Measurements from ENCODE around the gene MRPL47. TPM values are rescaled to one million over a fixed set of nuclear protein-coding genes. Genes with fewer than 3 reads are reported as not detected.

Gene MRPL47
- total RNA-seq, 2 experiments from 2014 or later: 32.5 to 37.2 TPM

DNA sequence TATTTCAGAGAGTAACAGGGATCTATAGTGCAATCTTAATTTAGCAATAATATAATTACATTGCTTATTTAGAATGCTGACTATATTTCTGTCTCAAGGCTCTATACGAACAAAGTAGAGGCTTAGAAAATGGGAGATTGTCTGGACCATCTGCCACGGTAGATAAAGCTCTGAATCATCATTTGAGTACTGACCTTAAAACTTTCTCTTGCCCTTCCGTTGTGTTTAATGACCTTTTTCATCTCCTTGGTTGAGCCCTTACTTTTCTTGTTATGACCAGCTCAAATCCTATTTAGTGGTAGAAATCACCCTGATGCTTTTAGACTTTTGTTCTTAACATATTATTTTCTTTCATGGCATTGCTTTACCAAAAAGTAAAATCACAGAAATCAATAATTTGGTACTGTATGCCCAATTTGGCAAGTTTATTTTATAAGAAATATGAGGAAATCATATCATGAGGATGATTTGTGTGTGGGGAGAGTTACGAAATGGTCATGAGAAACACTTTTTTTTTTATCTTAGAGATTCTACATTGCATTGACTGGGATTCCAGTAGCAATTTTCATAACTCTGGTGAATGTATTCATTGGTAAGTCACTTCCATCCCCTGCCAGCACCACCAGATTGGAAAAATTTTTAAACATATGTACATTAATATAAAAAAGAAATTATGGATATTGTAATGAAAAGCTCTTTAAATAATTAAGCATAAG lies 11.2 kb upstream of the MRPL47 start:
- H3K36me3 Mint-ChIP-seq (ENCODE audit: low read depth): peaks cover 34% of the 10 kb centered on the region
- ChIA-PET POLR2A (no interaction called here), CTCF (interaction anchor here (0.8 to 1.5 kb wide), 3 partner anchors 15 to 34 kb away, joined by 3 read pairs; no protein-coding TSS in a partner anchor)
- no peak for DNase-seq
- peaks cover 7% of the 10 kb centered on the region for H3K4me1 Mint-ChIP-seq
- H3K4me3 Mint-ChIP-seq: no peak overlapping the region
- no peaks in the 10 kb centered on the region for H3K27me3 Mint-ChIP-seq
- peaks cover 2% of the 10 kb centered on the region for H3K9me3 Mint-ChIP-seq
- H3K27ac Mint-ChIP-seq: no peak overlapping the region

DNA sequence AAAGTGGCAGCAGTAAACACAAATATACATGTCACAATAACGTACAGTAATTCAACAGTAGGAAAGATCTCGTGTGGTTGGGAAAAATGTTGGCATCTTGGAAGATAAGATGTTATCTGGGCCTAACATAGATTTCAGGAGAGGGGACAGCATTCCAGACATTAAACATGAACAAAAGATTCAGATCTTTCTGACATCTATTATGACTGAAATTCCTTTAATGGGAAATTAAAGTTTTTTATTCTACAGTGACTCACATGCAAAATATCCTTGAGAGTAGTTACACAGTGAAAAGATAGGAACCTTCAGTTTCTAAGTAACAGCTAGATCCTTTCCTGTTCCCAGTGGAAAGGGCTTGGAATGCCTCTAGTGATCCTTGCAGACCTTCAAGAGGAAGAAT lies 9.4 kb upstream of the MRPL47 start:
- CTCF ChIA-PET: interaction anchor here (1.3 kb wide), 1 partner anchor 9 kb away, joined by 3 read pairs; the partner anchor contains the start of genes MRPL47 and NDUFB5
- DNase-seq: no peak
- Mint-ChIP-seq H3K9me3 (peaks cover 2% of the 10 kb centered on the region), H3K4me1 (peaks cover 21% of the 10 kb centered on the region), H3K4me3 (no peak overlapping the region), H3K27ac (no peak overlapping the region), H3K36me3 (ENCODE audit: low read depth) (peaks cover 20% of the 10 kb centered on the region), H3K27me3 (no peaks in the 10 kb centered on the region)
- POLR2A ChIA-PET: no interaction called here

DNA sequence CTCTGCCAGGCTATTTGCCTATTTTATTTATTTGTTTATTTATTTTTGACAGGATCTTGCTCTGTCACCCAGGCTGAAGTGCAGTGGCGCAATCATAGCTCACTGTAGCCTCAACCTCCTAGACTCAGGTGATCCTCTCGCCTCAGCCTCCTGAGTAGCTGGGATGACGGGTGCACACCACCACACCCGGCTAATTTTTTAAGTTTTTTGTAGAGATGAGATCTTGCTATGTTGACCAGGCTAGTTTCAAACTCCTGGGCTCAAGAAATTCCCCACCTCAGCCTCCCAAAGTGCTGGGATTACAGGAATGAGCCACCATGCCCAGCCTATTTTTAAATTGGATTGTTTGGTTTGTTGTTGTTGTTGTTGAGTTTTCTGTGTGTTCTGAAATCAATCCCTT lies 5.6 kb upstream of the MRPL47 start:
- Mint-ChIP-seq H3K4me1 (peaks cover 46% of the 10 kb centered on the region), H3K9me3 (no peaks in the 10 kb centered on the region), H3K27ac (peak overlapping the region; percentile 57), H3K36me3 (ENCODE audit: low read depth) (peaks cover 18% of the 10 kb centered on the region), H3K4me3 (no peak overlapping the region), H3K27me3 (no peaks in the 10 kb centered on the region)
- no peak for DNase-seq
- ChIA-PET POLR2A (no interaction called here), CTCF (no interaction called here)

DNA sequence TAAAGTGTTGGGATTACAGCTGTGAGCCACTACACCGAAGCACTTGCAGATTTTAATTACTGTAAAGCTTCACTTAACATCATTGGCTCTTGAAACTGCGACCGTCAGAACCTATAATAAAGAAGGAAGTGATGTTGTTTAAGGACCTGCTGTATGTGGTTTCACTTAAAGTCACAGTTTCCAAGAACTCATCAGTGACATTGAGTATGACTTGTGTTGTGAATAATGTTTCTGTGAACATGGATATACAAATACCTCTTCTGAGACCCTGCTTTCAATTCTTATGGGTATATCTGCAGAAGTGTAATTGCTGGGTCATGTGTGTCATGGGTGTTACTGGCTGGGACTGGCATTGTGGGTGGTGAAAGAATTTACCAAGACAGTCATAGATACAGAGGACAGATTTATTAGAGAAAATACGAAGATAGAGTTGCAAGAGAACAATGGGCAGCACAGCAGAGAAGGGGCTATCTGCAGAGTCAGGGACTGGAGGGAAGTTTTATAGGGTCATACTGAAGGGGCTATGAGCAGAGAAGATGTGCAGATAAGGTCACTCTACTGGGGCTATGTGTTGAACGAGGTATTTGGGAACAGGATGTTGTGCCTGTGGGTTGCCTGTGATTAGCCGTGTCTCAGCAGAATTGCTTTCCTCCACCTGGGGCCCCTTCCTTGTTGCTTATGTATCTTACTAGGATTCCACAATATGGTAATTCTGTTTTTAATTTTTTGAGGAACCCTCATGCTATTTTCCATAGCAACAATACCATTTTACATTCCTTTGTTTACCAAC lies 4.7 kb upstream of the MRPL47 start:
- peaks cover 20% of the 10 kb centered on the region for H3K36me3 Mint-ChIP-seq (ENCODE audit: low read depth)
- DNase-seq: peak; percentile 44
- POLR2A ChIA-PET: no interaction called here

DNA sequence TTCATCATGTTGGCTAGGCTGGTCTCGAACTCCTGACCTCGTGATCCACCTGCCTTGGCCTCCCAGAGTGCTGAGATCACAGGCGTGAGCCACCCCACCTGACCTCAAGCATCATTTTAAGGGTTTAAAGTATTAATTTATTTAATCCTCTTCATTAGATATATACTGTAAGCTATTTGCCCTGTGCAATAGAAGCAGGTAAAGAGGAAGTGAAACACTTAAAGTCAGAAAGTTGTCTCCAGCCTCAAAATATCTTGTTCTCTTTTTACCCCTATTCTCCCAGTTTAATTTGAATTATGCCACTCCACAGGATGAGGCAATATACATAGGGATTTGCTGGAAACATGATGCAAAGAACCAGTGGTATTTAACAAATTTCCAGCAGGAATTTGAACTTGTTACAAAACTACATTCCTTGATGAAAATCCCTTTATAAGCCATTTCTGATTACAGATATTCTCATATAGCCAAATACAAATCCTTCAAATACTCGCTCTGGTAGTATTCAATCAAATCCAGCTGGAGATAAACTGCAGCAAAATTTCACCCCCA lies 2.2 kb upstream of the MRPL47 start:
- no peak overlapping the region for H3K27ac Mint-ChIP-seq
- POLR2A ChIA-PET: no interaction called here

More for the DNA sequence above, 4.7 kb upstream of the MRPL47 start:
- Mint-ChIP-seq H3K27ac (peak overlapping the region; percentile 94), H3K4me1 (peaks cover 50% of the 10 kb centered on the region), H3K27me3 (no peaks in the 10 kb centered on the region), H3K9me3 (no peaks in the 10 kb centered on the region), H3K4me3 (peak overlapping the region; percentile 58)
- CTCF ChIA-PET: no interaction called here

DNA sequence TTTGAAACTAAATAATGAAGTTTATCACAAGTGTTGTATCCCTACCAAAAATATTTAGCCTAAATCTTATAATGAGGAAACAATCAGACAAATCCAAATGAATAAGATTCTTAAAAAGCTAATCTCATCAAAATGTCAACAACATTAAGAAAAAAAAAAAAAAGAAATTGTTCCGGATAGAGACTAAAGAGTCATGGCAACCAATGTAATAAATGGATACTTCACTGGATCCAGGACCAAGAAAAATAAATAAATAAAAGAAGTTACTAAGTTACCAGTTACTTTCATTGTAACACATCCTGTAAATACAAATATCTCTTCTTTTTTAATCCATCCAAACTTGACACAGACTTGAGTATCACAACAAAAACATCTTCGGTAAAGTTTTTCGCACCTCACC lies 607 bp downstream of the MRPL47 start:
- Mint-ChIP-seq H3K27ac (peak overlapping the region; percentile 99), H3K9me3 (no peaks in the 10 kb centered on the region), H3K27me3 (no peaks in the 10 kb centered on the region), H3K4me3 (peak overlapping the region; percentile 96), H3K4me1 (peaks cover 41% of the 10 kb centered on the region), H3K36me3 (ENCODE audit: low read depth) (peaks cover 30% of the 10 kb centered on the region)
- no peak for DNase-seq
- ChIA-PET CTCF (no interaction called here), POLR2A (no interaction called here)

More for the DNA sequence above, 2.2 kb upstream of the MRPL47 start:
- Mint-ChIP-seq H3K36me3 (ENCODE audit: low read depth) (peaks cover 20% of the 10 kb centered on the region), H3K4me1 (peaks cover 54% of the 10 kb centered on the region), H3K27me3 (no peaks in the 10 kb centered on the region), H3K4me3 (no peak overlapping the region), H3K9me3 (no peaks in the 10 kb centered on the region)
- CTCF ChIA-PET: interaction anchor here (0.6 to 1.5 kb wide), 2 partner anchors 41 to 1108 kb away, joined by 3 to 4 read pairs; no protein-coding TSS in a partner anchor
- DNase-seq: no peak

DNA sequence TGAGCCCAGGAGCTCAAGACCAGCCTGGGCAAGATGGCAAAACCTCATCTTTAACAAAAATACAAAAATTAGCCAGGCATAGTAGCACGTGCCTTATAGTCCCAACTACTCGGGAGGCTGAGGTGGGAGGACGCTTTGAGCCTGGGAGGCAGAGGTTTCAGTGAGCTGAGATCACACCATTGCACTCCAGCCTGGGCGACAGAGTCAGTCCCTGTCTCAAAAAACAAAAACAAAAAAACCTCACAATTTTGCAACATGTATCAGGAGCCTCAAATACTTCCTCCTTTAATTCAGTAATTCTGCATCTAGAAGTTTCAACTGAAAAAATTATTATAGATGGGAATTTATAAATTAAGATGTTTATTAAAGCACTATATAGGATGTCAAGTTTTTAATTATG lies 1.1 kb downstream of the MRPL47 start:
- H3K4me3 Mint-ChIP-seq: peak overlapping the region; percentile 96
- ChIA-PET POLR2A (no interaction called here), CTCF (no interaction called here)
- peaks cover 37% of the 10 kb centered on the region for H3K4me1 Mint-ChIP-seq
- H3K36me3 Mint-ChIP-seq (ENCODE audit: low read depth): peaks cover 35% of the 10 kb centered on the region
- H3K27me3 Mint-ChIP-seq: no peaks in the 10 kb centered on the region
- H3K27ac Mint-ChIP-seq: peak overlapping the region; percentile 99
- no peaks in the 10 kb centered on the region for H3K9me3 Mint-ChIP-seq
- DNase-seq: no peak

DNA sequence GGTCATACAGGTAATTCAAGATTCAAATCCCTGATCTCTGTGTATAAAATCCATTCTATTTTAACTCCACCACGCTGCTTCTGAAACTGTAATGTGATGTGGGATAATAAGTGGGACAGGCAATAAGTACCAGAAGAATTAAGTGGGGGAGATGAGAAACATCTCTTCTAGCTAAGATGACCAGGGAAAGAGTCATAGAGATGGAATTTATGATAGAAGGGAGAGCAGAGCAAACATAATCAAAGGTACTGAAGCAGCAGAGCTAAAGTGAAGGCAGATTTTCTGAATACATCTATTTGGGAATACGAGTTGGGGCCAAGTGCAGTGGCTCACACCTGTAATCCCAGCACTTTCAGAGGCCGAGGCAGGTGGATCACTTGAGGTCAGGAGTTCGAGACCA lies 4.9 kb downstream of the MRPL47 start:
- H3K36me3 Mint-ChIP-seq (ENCODE audit: low read depth): peaks cover 42% of the 10 kb centered on the region
- no peaks in the 10 kb centered on the region for H3K9me3 Mint-ChIP-seq
- POLR2A ChIA-PET: interaction anchor here (0.7 kb wide), 1 partner anchor 15 kb away, joined by 12 read pairs; no protein-coding TSS in a partner anchor
- peaks cover 14% of the 10 kb centered on the region for H3K4me1 Mint-ChIP-seq
- H3K27ac Mint-ChIP-seq: no peak overlapping the region
- CTCF ChIA-PET: interaction anchor here (0.7 to 1.0 kb wide), 2 partner anchors 9 to 1098 kb away, joined by 3 read pairs; no protein-coding TSS in a partner anchor
- no peak for DNase-seq
- H3K27me3 Mint-ChIP-seq: no peaks in the 10 kb centered on the region
- no peak overlapping the region for H3K4me3 Mint-ChIP-seq

DNA sequence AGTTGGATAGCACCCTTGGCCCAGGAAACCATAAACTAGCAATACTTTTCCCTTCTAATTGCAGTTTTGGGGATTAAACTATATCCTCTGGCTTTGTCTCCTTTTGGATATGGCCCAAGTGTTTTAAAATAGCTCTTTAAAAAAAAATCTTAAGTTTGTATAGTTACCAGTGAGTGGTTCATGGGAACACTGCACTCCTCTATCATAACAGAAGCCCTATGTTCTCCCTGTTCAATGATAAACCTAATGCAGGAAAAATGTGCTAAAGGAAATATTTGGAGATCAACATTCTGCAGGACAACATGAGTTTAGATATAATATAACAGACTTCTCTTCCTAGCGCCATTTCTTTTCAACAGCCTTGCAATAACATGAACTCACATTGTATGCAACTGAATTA lies 13.1 kb downstream of the MRPL47 start:
- Mint-ChIP-seq H3K36me3 (ENCODE audit: low read depth) (peaks cover 53% of the 10 kb centered on the region), H3K9me3 (no peaks in the 10 kb centered on the region)
- POLR2A ChIA-PET: no interaction called here

DNA sequence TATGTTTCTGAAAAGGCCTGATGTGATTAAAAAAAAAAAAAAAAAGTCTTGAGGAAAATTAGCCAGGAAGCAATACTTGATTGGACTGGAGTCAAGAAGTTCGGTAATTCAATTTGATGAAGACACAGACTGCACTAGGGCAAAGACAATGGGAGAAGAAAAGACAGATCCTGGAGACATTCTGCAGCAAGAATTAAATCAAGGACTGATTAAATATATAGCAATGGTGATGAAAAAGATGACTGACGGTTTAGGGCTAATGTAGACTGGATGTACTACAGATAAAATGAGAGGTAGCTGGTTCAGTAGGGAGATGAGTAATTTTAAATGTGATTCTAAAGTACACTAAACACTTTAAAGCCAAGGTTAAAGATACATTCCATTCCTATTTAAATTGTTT lies 13.8 kb downstream of the MRPL47 start:
- no peak for DNase-seq
- H3K4me1 Mint-ChIP-seq: no peaks in the 10 kb centered on the region
- ChIA-PET POLR2A (interaction anchor here (0.7 kb wide), 1 partner anchor 15 kb away, joined by 5 read pairs; no protein-coding TSS in a partner anchor), CTCF (interaction anchor here (0.7 to 1.7 kb wide), 4 partner anchors 9 to 998 kb away, joined by 3 to 4 read pairs (median 4); no protein-coding TSS in a partner anchor)
- H3K27me3 Mint-ChIP-seq: no peaks in the 10 kb centered on the region
- H3K9me3 Mint-ChIP-seq: no peaks in the 10 kb centered on the region
- H3K27ac Mint-ChIP-seq: no peak overlapping the region
- peaks cover 56% of the 10 kb centered on the region for H3K36me3 Mint-ChIP-seq (ENCODE audit: low read depth)
- H3K4me3 Mint-ChIP-seq: no peak overlapping the region

More for the DNA sequence above, 13.1 kb downstream of the MRPL47 start:
- H3K27me3 Mint-ChIP-seq: no peaks in the 10 kb centered on the region
- H3K27ac Mint-ChIP-seq: no peak overlapping the region
- no peak for DNase-seq
- H3K4me1 Mint-ChIP-seq: no peaks in the 10 kb centered on the region
- CTCF ChIA-PET: interaction anchor here (0.9 to 1.7 kb wide), 2 partner anchors 8 to 15 kb away, joined by 3 to 4 read pairs; no protein-coding TSS in a partner anchor
- no peak overlapping the region for H3K4me3 Mint-ChIP-seq

DNA sequence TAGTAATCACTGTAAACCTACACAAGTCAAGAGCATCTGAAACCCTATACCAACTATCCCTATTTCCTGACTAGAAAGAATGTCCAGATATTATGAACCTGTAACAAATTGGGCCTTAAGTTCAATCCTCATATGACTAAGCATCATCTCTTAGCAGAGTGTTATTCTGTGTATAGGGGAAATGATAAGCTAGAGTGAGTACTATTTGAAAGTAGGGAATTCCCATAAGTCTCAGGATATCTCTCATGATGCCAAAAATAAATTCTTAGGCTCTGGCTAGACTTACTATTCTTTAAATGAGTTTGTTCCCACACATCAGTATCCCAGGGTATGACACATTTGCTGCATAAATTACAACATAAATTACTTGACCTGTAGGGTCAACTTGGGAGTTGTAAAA lies 15.3 kb downstream of the MRPL47 start:
- H3K4me1 Mint-ChIP-seq: no peaks in the 10 kb centered on the region
- no peak for DNase-seq
- H3K36me3 Mint-ChIP-seq (ENCODE audit: low read depth): peaks cover 54% of the 10 kb centered on the region
- POLR2A ChIA-PET: no interaction called here
- H3K9me3 Mint-ChIP-seq: no peaks in the 10 kb centered on the region
- no peak overlapping the region for H3K4me3 Mint-ChIP-seq
- no peaks in the 10 kb centered on the region for H3K27me3 Mint-ChIP-seq
- CTCF ChIA-PET: interaction anchor here (0.6 to 1.4 kb wide), 2 partner anchors 8 to 205 kb away, joined by 3 read pairs; no protein-coding TSS in a partner anchor
- H3K27ac Mint-ChIP-seq: no peak overlapping the region

DNA sequence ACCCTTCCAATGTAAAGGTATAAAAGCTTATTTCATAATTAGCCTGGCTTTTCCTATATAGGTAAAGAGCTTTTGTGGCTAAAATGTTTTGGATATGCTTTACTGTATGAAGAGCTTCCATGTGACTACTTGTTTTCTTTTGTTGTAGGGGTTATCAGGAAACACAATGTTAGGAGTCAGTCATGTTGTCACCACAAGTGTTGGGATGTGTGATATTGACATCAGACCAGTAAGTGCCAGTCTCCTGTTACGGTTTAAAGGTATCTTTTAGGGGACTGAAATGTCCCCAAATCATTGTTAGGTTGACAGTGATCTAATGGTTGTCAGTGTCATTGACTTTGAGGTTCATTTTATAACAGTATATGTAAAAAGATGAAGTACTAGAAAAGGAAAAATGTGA lies 23.4 kb downstream of the MRPL47 start:
- H3K27me3 Mint-ChIP-seq: no peaks in the 10 kb centered on the region
- CTCF ChIA-PET: interaction anchor here (0.9 to 1.4 kb wide), 3 partner anchors 9 to 216 kb away, joined by 3 read pairs; no protein-coding TSS in a partner anchor

More for the DNA sequence above, 23.4 kb downstream of the MRPL47 start:
- no peaks in the 10 kb centered on the region for H3K4me1 Mint-ChIP-seq
- DNase-seq: no peak
- POLR2A ChIA-PET: no interaction called here
- no peaks in the 10 kb centered on the region for H3K9me3 Mint-ChIP-seq
- no peak overlapping the region for H3K27ac Mint-ChIP-seq
- H3K36me3 Mint-ChIP-seq (ENCODE audit: low read depth): peaks cover 43% of the 10 kb centered on the region
- no peak overlapping the region for H3K4me3 Mint-ChIP-seq

Measured in activated CD4-positive, alpha-beta T cell treated with anti-CD3 and anti-CD28 coated beads, Interleukin-2, amount 10 ng/mL, durations not matched to agents 7 days and 5 days (primary cell).